Activated naive CD4-positive, alpha-beta T cell treated with anti-CD3 and anti-CD28 coated beads, Interleukin-2, amount 50 U/mL, for 24 hours (primary cell): Measurements from ENCODE around the gene UBAP2L.

Source experiments
- H3K27ac Mint-ChIP-seq: one replicate; pipeline ENCODE4 v1.8.0; 2021; ENCODE audit warnings: mild to moderate bottlenecking, mixed read lengths
- H3K27me3 Mint-ChIP-seq: one replicate; pipeline ENCODE4 v1.8.0; 2021; ENCODE audit warnings: mixed read lengths
- H3K36me3 Mint-ChIP-seq: one replicate; pipeline ENCODE4 v1.8.0; 2021; ENCODE audit warnings: mixed read lengths
- H3K4me1 Mint-ChIP-seq: one replicate; pipeline ENCODE4 v1.8.0; 2021; ENCODE audit warnings: mixed read lengths
- H3K4me3 Mint-ChIP-seq: one replicate; pipeline ENCODE4 v1.8.0; 2021; ENCODE audit warnings: mild to moderate bottlenecking, mixed read lengths
- H3K9me3 Mint-ChIP-seq: one replicate; pipeline ENCODE4 v1.8.0; 2021; ENCODE audit warnings: mixed read lengths

Gene UBAP2L

DNA sequence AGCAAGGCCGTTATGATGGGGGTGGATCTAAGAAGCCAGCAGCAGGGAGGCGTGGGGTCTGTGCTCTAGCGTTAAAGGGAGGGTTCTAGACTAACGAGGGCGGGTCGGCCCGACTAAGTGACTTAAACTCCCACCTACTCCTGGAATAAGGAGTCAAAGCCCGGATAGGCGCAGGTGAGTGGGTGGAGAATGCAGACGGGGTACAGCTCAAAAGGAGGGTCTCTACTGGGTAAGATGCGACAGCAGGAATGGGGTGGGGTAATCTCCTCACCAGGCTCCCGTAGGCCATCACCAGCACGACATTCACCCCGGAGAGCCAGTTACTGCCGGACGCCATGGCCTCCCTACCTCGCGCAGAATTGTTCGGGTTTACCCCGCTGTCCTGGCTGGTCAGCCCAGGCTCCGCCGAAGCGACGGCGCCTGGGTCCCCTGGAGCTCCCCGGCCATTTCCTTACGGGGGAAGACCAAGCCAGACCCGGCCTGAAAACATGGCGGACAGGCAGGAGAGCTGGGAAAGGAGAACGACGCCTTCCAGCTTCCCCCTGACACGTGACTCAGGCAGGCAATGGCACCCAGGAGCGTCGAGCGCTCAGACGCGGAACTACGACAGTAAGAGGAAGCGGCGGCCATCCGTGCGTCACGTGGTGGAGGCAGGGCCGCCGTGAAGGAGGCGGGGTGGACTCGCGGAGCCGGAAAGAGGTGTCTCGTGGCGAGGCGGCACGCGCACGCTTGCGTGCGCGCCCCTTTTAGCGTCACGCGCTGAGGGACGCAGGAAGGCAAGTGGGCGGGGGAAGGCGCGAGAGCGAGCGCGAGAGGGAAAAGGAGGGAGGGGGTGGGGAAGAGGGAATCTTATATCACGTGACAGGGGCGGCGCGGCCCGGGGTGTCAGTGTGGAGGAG lies at the start of gene UBAP2L:
Gene UBAP2L, plus strand, starts transcription at position 885 of the 899 bp plus-strand sequence. CDS start 4,169 bp downstream, outside the sequence.
- H3K9me3 Mint-ChIP-seq = no peaks in the 10 kb centered on the region
- no peaks in the 10 kb centered on the region for H3K27me3 Mint-ChIP-seq
- H3K36me3 Mint-ChIP-seq = peaks cover 25% of the 10 kb centered on the region
- peak within 1 kb of the TSS; percentile 99 for H3K4me3 Mint-ChIP-seq
- peaks cover 57% of the 10 kb centered on the region for H3K4me1 Mint-ChIP-seq
- peak within 1 kb of the TSS; percentile 99 for H3K27ac Mint-ChIP-seq

- Mint-ChIP-seq H3K4me3 (peak overlapping the region; percentile 77), H3K27me3 (no peaks in the 10 kb centered on the region), H3K9me3 (no peaks in the 10 kb centered on the region), H3K27ac (peak overlapping the region; percentile 97), H3K36me3 (peaks cover 37% of the 10 kb centered on the region), H3K4me1 (peaks cover 56% of the 10 kb centered on the region)
Measured at GRCh38 chr1:154171223-154171583, 49.6 kb upstream of the UBAP2L start.

- Mint-ChIP-seq H3K4me3 (peak overlapping the region; percentile 77), H3K27me3 (no peaks in the 10 kb centered on the region), H3K9me3 (no peaks in the 10 kb centered on the region), H3K27ac (peak overlapping the region; percentile 97), H3K36me3 (peaks cover 39% of the 10 kb centered on the region), H3K4me1 (peaks cover 62% of the 10 kb centered on the region)
Measured at GRCh38 chr1:154171880-154172279, 48.9 kb upstream of the UBAP2L start.

- H3K27ac Mint-ChIP-seq = peak overlapping the region; percentile 51
- no peaks in the 10 kb centered on the region for H3K9me3 Mint-ChIP-seq
- H3K27me3 Mint-ChIP-seq = no peaks in the 10 kb centered on the region
- no peak overlapping the region for H3K4me3 Mint-ChIP-seq
- peaks cover 28% of the 10 kb centered on the region for H3K36me3 Mint-ChIP-seq
- peaks cover 77% of the 10 kb centered on the region for H3K4me1 Mint-ChIP-seq
Measured at GRCh38 chr1:154174654-154175053, 46.1 kb upstream of the UBAP2L start.

GRCh38 chr1:154176337-154176736 lies 44.4 kb upstream of the UBAP2L start:
- Mint-ChIP-seq H3K36me3 (peaks cover 22% of the 10 kb centered on the region), H3K4me3 (peak overlapping the region; percentile 63)

DNA sequence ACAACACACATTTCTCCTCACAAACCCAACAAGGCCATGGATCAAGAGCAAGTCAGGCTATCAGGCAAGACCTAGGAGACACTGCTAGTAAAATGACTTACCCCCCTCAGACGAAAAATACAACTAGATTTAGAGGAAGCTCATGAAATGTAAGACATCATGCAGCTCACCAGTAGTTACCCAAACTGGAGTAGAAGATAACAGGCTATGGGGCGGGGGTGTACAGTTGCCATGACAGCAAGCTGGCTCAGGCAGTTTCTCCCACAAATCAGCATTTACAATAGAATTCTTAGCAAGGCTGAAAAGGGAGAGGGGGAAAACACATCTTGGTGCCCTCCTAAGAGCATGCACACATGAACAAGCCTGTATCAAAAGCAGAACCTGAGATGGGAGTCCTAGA lies 42.7 kb upstream of the UBAP2L start:
- H3K4me3 Mint-ChIP-seq = peak overlapping the region; percentile 72
- H3K27me3 Mint-ChIP-seq = no peaks in the 10 kb centered on the region
- H3K36me3 Mint-ChIP-seq = peaks cover 13% of the 10 kb centered on the region
- peaks cover 63% of the 10 kb centered on the region for H3K4me1 Mint-ChIP-seq
- H3K9me3 Mint-ChIP-seq = no peaks in the 10 kb centered on the region
- H3K27ac Mint-ChIP-seq = peak overlapping the region; percentile 63

More at GRCh38 chr1:154176337-154176736, 44.4 kb upstream of the UBAP2L start:
- H3K4me1 Mint-ChIP-seq = peaks cover 76% of the 10 kb centered on the region
- H3K27me3 Mint-ChIP-seq = no peaks in the 10 kb centered on the region
- H3K9me3 Mint-ChIP-seq = no peaks in the 10 kb centered on the region
- peak overlapping the region; percentile 68 for H3K27ac Mint-ChIP-seq

DNA sequence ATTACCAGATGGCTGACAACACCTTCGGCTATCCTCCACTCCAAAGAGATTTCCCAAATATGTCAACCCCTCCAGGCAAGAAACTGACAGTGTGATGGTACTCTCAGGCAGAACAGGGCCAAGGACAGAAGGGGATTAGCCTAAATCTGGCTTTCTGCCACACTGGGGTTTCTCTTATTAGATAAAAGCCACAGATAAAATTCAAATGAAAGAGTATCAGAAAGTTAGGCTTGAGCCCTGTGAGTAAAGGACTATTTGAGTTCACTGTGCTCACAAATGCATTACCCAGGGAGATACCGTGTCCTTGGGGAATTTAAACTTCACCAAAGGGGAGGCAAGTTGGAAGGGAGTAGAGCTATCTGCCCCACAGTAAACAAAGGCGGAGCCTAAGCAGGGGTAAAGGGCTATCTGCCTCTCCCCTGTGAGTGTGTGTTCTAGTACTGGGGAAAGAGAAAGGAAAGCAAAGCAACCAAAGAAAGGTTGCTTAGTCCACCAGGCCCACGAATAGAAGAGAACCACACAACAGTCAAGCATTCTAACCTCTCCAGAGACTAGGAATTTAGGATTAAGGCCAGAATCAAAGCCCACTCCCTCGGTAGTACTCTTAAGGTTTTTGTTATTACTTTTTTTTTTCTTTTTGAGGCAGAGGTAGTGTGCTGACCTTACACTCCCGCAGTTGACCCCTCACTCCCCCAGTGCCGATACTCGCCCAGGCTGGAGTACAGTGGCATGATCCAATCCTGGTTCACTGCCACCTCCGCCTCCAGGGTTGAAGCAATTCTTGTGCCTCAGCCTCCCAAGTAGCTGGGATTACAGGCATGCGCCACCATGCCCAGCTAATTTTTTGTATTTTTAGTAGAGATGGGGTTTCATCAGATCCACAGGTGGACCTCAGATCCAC lies 41.6 kb upstream of the UBAP2L start:
- peak overlapping the region; percentile 94 for H3K27ac Mint-ChIP-seq
- H3K4me1 Mint-ChIP-seq = peaks cover 67% of the 10 kb centered on the region
- H3K27me3 Mint-ChIP-seq = no peaks in the 10 kb centered on the region
- peak overlapping the region; percentile 100 for H3K4me3 Mint-ChIP-seq
- H3K9me3 Mint-ChIP-seq = no peaks in the 10 kb centered on the region
- peaks cover 14% of the 10 kb centered on the region for H3K36me3 Mint-ChIP-seq

- H3K4me3 Mint-ChIP-seq = peak overlapping the region; percentile 100
Measured at GRCh38 chr1:154179946-154180687, 40.6 kb upstream of the UBAP2L start.

GRCh38 chr1:154181944-154182343 lies 38.8 kb upstream of the UBAP2L start:
- Mint-ChIP-seq H3K27me3 (no peaks in the 10 kb centered on the region), H3K4me3 (peak overlapping the region; percentile 100), H3K9me3 (no peaks in the 10 kb centered on the region), H3K4me1 (peaks cover 50% of the 10 kb centered on the region), H3K36me3 (peaks cover 11% of the 10 kb centered on the region), H3K27ac (peak overlapping the region; percentile 100)

More at GRCh38 chr1:154179946-154180687, 40.6 kb upstream of the UBAP2L start:
- peak overlapping the region; percentile 94 for H3K27ac Mint-ChIP-seq
- H3K27me3 Mint-ChIP-seq = no peaks in the 10 kb centered on the region
- H3K36me3 Mint-ChIP-seq = peaks cover 14% of the 10 kb centered on the region
- H3K4me1 Mint-ChIP-seq = peaks cover 67% of the 10 kb centered on the region
- H3K9me3 Mint-ChIP-seq = no peaks in the 10 kb centered on the region

- Mint-ChIP-seq H3K4me3 (peak overlapping the region; percentile 100), H3K36me3 (peaks cover 11% of the 10 kb centered on the region), H3K9me3 (no peaks in the 10 kb centered on the region), H3K27me3 (no peaks in the 10 kb centered on the region), H3K4me1 (peaks cover 45% of the 10 kb centered on the region), H3K27ac (peak overlapping the region; percentile 100)
Measured at GRCh38 chr1:154182344-154183045, 38.3 kb upstream of the UBAP2L start.

DNA sequence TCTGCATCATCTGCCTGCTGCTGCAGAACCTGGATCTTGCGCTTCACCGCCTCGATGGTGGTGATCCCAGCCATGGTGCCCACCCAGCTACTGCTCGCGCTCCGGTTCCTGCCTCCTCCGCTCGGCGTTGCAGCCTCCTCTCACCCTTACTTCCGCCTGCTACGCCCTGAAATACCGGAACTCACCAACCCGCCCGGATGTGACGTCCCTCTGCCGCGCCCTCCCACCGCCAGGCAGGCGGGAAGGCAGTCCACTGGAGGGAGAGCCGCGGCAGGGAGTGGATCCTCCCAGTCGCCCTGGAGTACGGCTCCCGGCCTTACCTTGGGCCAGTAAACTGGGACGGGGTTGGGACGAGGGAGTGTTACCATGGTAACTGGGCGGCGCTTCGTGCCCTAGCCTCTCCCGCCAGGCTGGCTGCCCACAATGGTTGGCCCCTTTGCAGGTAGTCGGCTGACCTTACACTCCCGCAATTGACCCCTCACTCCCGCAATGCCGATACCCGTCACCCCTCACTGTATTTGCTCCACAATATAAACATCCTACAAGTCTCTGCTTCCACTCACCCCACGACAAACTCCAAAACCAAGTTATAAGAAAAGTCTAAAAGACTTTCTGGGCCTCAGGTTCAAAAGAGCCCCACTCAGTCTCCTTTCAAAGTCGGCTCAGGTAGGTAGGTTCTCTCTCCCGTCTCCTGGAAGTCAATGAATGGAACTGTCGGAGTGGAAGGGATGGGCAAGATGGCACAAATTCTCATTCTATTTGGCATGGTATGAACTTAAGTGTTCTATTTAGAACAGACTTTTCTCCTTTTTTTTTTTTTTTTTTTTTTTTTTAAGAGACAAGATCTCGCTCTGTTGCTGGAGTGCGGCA lies 37.5 kb upstream of the UBAP2L start:
- Mint-ChIP-seq H3K4me3 (peak overlapping the region; percentile 100), H3K27me3 (no peaks in the 10 kb centered on the region), H3K9me3 (no peaks in the 10 kb centered on the region), H3K36me3 (peaks cover 10% of the 10 kb centered on the region), H3K27ac (peak overlapping the region; percentile 100), H3K4me1 (peaks cover 37% of the 10 kb centered on the region)

DNA sequence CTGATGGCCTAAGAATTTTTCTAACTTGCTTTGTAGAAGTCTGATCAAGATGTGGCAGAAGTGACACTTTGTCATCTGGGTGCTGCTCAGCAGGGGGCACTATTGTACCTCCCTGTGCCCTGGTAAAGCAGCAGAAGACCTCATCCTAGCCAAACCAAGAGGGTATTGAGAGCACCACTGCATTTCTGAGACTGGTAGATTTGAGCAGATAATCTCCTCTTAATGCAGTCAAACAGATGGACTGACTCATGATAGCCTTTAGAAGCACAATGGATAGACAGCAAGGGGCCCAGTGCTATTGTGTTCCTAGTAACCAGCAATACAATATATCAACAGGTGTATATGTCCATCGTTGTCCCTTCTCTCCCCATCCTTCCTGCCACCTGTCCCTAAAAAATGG lies 34.6 kb upstream of the UBAP2L start:
- H3K27me3 Mint-ChIP-seq = no peaks in the 10 kb centered on the region
- H3K9me3 Mint-ChIP-seq = no peaks in the 10 kb centered on the region
- peaks cover 4% of the 10 kb centered on the region for H3K36me3 Mint-ChIP-seq
- H3K4me1 Mint-ChIP-seq = peaks cover 9% of the 10 kb centered on the region
- no peak overlapping the region for H3K27ac Mint-ChIP-seq
- no peak overlapping the region for H3K4me3 Mint-ChIP-seq

DNA sequence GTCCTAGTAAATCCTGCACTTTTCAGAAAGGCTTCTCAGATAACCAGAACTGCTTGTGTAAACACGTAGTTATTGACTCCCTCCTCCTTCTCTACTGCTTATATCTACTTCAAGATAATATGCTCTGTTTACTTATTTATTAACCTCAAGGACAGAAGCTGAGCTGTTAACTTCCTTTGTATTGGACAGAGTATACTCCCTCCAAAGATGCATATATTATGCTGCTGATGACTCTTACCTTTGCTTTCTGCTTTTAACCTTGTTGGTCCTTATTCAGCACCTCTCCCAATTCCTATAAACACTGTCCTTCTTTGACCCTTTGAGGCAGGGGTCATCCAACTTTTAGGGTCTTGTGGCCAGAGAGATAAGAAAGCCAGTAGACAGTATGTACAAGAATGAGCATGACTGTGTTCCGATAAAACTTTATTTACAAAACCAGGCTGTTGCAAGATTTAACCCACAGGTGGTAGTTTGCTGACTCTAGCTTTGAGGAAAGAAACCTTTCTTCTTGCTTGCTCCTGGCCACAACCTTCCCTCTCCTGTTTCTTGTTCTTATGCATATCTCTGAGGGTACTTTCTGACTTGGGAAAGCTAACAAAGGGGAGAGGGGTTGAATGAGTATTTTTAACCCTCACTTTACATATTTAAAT lies 33.8 kb upstream of the UBAP2L start:
- Mint-ChIP-seq H3K4me3 (no peak overlapping the region), H3K27ac (no peak overlapping the region), H3K36me3 (peaks cover 3% of the 10 kb centered on the region), H3K27me3 (no peaks in the 10 kb centered on the region), H3K4me1 (peaks cover 5% of the 10 kb centered on the region), H3K9me3 (no peaks in the 10 kb centered on the region)
